Measurements from ENCODE around the gene WBP4.

DNA sequence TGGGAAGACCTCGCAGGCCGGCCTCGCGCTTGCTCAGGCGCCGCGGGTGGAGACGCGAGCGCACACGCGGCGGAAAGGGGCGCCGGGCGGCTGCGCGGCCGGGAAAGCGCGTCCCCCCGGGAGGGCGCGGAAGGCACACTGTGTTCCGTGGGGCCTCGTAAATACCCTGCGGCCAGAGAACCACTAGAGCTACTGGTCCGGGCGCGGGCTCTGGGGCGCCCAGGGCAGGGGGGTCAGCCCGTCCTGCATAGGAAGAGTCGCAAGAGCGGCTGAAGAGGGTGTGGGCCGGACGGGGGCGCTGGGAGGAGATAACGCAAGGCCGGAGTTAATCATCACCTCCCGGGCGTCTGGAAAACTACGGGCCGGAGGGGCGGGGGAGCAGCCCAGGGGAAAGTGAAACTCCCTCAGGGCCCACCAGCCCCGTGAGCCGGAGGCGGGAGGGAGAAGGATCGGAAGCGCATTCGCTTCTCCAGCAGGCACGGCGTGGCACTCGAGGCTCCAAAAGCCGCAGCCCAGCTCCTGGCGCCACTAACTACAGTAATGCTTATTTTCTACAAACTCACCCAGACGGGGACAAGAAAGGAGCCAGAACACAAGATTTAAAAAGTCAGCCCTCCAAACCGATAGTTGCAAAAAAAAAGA, 1.1 kb upstream of the WBP4 start:
- peak; percentile 53 for TF ChIP-seq POLR2A (IDR thresholded peaks at IDR 0.05; ENCODE audit: low read depth)
- peak; percentile 38 for TF ChIP-seq EP300 (IDR thresholded peaks at IDR 0.05)
- TF ChIP-seq POLR2AphosphoS5 (IDR thresholded peaks at IDR 0.05): peak; percentile 79 to 81
- TF ChIP-seq, protein P1, sequence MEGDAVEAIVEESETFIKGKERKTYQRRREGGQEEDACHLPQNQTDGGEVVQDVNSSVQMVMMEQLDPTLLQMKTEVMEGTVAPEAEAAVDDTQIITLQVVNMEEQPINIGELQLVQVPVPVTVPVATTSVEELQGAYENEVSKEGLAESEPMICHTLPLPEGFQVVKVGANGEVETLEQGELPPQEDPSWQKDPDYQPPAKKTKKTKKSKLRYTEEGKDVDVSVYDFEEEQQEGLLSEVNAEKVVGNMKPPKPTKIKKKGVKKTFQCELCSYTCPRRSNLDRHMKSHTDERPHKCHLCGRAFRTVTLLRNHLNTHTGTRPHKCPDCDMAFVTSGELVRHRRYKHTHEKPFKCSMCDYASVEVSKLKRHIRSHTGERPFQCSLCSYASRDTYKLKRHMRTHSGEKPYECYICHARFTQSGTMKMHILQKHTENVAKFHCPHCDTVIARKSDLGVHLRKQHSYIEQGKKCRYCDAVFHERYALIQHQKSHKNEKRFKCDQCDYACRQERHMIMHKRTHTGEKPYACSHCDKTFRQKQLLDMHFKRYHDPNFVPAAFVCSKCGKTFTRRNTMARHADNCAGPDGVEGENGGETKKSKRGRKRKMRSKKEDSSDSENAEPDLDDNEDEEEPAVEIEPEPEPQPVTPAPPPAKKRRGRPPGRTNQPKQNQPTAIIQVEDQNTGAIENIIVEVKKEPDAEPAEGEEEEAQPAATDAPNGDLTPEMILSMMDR (IDR thresholded peaks at IDR 0.05): peak in 2 of 3 experiments; percentile 26 to 32

All from esophagus muscularis mucosa (tissue), 4 donors.